ENCODE measurements around the gene BASP1.
A peak's percentile ranks its signal among the peaks of the same experiment; 100 is the strongest.
"Not testable (repeated sequence)": the region's sequence is repeated elsewhere in the genome, so short reads cannot be mapped to it uniquely, and the experiment has no call there.

BASP1 gene

GRCh38 chr5:17224858-17225511, 7.6 kb downstream of the BASP1 start:
- no peak for DNase-seq

DNA sequence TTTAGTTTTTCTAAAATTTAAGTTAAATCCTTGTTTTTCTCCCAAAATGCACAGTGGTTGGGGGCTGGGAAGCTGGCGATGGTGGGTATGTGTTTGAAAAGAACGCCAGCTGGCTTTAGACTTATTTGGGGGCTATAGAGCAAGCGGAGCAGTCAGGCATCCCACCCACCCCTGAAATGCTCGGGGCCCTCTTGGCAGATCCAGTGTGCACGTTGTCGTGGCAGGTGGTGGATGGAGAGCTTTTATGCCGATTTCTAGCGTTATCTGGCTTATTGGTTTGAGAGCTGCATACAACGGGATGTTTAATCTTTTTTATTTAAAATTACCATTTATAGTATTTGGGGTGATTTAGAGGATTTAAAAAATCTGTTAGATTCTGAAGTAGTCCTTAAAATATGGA, 8.1 kb downstream of the BASP1 start:
- no peak for DNase-seq

DNA sequence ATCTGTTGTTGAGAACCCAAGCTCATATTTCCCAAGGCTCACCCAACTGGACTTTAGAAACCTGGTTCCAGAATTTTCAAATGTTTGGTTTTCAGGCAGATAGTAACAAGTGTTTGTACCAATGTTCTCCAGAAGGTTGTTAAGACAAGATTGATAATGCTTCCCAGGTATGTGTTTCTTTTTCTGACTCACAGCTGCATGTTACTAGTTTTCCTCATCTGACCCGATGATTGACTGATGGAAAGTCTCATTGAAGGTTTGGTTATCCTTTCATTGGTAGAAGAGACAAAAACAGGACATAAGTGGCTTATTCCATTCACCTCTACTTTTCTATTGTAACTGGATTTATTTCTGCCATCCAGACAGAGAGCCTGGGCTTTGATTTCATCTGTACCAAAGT, 10.4 kb downstream of the BASP1 start:
- no peak for DNase-seq

GRCh38 chr5:17228821-17229291, 11.4 kb downstream of the BASP1 start:
- peak; percentile 66 for DNase-seq

- peak; percentile 36 for DNase-seq
These were observed 11.9 kb downstream of the BASP1 start for GRCh38 chr5:17229313-17229712.

- no peak for DNase-seq
These were observed 12.8 kb downstream of the BASP1 start for GRCh38 chr5:17230191-17230590.

DNA sequence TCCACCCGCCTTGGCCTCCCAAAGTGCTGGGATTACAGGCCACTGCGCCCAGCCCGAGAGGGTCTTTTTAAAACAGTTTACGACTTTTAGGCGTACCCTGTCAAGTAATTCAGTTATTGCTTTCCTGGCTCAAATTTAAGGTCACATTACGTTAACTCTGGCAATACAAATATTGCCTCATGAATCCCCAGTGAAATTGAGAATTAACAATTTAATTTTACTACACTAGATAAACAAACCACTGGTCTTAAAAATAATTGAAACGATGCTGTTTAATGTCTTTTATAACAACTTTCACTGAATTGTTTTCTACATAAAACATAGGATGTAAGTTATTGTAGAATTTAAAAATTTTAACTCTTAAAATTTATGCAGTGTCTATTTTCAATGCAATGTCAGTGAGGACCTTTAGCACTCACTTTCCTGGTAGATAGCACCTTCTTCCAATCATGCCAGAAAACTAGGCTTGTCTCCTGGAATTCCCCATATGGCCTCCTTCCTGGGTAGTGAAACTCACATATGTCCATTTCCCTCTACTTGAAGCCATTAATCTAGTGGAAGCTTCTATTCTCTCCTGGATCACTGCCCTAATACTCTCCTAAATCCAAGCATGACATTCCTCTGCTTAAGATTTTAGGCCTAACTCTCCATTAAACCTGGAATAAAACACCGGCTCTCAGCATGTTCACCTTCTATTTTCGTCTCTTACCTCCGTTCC, 13.5 kb downstream of the BASP1 start:
- no peak for DNase-seq

DNA sequence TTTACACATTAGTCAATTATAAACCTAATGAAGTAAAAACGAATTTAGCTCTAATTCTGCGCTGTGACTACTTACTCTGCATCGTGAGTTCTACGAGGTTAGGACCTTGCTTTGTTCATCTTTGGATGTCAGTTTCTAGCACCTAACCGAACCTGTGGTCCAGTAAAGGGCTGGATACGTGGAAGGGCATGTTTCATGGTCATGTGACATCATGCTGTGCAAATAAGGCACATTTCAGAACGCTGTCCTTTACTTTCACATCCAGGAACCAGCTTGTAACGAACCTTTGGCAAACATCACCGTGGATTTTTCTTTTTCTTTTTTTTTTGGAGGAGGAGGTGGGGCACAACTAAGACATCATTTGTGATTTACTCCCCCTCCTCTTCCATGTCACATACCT, 15.0 kb downstream of the BASP1 start:
- no peak for DNase-seq

GRCh38 chr5:17233488-17233887, 16.1 kb downstream of the BASP1 start:
- DNase-seq = no peak

DNA sequence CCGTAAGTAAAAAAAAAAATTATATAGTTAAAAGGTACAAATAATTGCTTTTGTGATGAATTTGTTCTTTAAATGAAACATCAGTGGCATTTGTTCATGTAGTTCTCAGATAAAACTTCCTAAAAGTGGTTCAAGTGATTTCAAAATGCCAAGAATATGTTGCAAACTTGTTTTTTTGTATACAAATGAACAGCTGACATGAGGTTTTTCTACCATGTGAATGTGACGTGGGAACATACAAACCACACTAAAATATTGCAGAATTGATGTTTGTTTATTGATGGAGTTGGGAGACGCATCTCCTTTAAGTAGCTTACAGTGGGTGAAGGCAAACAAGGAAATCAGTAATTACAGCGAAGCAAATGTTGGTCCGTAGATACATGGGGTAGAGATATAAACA, 16.9 kb downstream of the BASP1 start:
- DNase-seq = no peak

- no peak for DNase-seq
These were observed 18.4 kb downstream of the BASP1 start for GRCh38 chr5:17235731-17236330.

DNA sequence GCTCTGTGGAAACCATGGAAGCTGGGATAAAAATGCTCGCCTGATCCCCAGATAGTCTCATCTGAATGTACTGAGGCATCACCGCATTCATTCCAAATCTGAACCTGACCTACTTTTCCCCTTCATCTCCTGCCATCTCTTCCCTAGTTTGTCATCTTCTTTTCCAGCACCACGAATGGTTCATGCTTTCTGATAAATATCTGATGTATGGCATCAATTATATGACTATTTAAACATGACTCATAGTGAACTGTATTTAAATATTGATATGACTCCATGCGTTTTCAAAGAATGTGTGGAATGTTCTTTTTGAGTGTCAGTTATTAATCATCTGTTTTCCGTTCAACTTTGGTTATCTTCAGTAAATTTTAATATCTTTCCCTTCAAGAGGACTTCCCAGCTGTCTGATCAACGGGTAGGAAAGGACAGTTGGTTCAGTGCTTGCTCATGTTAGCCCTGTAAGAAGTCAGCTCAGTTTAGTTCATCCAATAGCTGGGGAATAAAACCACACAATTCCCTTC, 21.1 kb downstream of the BASP1 start:
- DNase-seq = no peak

- DNase-seq = no peak
These were observed 22.5 kb downstream of the BASP1 start for GRCh38 chr5:17239953-17240352.

- no peak for DNase-seq
These were observed 23.1 kb downstream of the BASP1 start for GRCh38 chr5:17240487-17240886.

- DNase-seq = no peak
These were observed 24.2 kb downstream of the BASP1 start for GRCh38 chr5:17241635-17242034.

- no peak for DNase-seq
These were observed 26.0 kb downstream of the BASP1 start for GRCh38 chr5:17243287-17244063.

DNA sequence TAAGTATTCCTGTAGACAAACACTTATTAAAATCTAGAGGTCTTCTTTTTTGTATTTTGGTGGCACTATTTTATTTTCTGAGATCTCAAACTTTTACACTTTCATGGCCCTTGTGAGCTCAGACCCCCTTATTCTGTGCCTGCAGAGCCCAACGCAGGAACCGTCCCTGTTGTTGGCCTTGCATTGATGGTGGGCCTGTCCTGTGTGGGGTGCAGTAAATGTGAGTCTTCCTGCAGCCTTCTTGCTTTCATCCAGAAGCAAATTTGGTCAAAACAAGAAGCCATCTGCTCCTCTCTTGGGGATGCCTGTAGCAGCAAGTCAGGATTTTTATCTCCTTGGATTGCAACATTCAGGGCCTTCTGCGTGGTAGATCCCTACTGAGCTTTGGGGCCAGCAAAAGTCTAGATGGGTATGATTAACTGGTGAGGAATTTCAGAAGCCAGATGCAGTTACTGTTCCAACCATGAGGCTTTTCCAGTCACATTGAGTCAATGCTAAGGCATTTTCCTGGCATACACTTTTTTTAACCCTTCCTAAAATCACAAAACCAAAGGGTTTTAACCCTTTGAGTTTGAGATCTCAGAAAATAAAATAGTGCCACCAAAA, 31.7 kb downstream of the BASP1 start:
- peak; percentile 39 for DNase-seq

- DNase-seq = not testable (repeated sequence)
These were observed 32.4 kb downstream of the BASP1 start for GRCh38 chr5:17249841-17250240.

GRCh38 chr5:17252543-17252942, 35.1 kb downstream of the BASP1 start:
- DNase-seq = no peak

DNA sequence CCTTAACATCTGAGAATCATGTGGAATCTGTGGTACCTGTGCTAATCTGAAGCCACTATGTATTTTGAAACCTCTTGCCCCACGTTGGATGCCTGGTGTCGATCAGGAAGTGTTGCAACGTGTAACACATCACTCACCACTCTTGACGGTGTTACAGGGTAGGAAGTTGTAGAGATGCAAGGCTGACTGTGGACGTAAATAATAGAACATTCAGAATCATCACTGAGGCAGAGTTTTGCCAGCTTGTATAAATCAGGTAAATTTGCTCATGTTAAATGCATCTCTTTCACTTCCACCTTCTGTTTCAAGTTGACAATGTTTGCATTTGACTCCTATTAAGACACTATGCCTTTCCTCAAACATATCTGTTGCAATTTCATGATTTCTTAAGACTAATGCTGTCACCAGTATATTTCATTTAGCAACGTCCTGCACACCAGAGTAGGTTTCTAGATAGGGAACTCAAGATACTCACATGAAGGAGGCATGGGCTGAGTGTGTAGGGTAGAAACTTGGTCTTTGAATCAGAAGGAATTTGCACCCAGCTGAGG, 38.1 kb downstream of the BASP1 start:
- no peak for DNase-seq

DNA sequence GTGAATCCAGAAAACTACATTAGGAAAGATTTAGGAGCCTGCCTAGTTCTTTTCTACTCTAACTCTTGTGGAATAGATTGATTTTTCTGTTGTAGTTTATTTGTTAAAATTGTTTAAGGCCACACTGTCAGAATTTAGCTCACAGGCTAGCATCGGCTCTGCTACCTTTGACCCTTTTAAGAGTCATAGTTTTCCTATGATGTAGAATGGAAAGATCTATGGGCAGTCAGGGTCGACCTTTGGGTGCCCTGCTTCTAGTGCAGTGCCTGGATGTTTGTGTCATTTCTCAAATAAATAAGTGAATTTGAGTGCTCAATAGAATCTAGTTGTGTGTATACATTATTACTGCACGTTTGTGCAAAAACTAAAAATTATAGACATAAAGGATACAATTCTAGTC, 38.7 kb downstream of the BASP1 start:
- no peak for DNase-seq

DNA sequence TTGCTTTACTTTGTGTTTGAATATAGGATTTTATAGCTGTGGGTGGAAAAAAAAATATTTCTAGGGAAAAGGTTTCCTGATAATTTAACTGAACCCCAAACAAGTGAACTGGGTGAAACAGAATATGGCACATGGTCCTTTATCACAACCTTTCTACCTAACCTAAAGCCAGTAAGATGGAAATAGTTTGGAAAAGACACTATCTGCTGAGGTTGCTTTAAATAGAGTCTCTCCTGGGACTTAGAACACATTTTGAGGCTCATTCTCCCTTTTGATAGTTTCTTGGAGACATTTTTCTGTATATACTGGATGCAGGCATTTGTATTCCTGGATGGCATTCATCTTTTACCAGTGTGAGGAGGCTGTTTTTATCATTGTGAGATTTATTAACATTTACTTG, 39.4 kb downstream of the BASP1 start:
- no peak for DNase-seq
